HCT116 (cell line): ENCODE data around the gene SMYD3. TPM values are rescaled to one million over a fixed set of nuclear protein-coding genes. Genes with fewer than 3 reads are reported as not detected.

Source experiments
- ATAC-seq: fragments of 200-7000 bp; cut with Tn5 transposase; 2 replicates; pipeline ENCODE4 v1.9.1; 2020; ENCODE audit warnings: mild to moderate bottlenecking, moderate library complexity
- BruUV-seq: library from RNA; stranded (reverse); fragments of 400-500 nt; replicated peaks from 2 replicates; lab custom pipeline; 2021; lab: Mats Ljungman, UMichigan
- CTCF ChIA-PET: fragments of 300-600 bp; sonication (Branson Sonifier 250); formaldehyde crosslinking; loops from one replicate; lab custom pipeline; 2021; ENCODE audit warnings: antibody characterized with exemption; lab: Charles Lee
- POLR2A ChIA-PET: fragments of 300-600, 350-600 bp; sonication (Branson Sonifier 250); formaldehyde crosslinking; loops from one replicate; lab custom pipeline; 2021; ENCODE audit warnings: antibody characterized with exemption; lab: Charles Lee
- RAD21 ChIA-PET, 2 experiments: fragments of 300-600 bp; sonication (Branson Sonifier 250); formaldehyde crosslinking; loops; one replicate each; lab custom pipeline; 2023; ENCODE audit warnings: low total read pairs in 2 of 2; ENCODE audit not compliant: uncharacterized antibody in 2 of 2, unreplicated experiment in 2 of 2, low non-redundant PET in 1 of 2; lab: Charles Lee
- DNase-seq: peaks from one replicate; pipeline ENCODE4 v3.0.0-alpha.2; 2010; ENCODE audit warnings: low read depth, low spot score
- H2AFZ ChIP-seq: fragments of 200-600 bp; shearing (Covaris generic), sonication (generic); 2 replicates; pipeline ENCODE4 v1.6.1; 2017; ENCODE audit warnings: low read depth, mixed run types, mixed read lengths, antibody characterized with exemption, low read length; ENCODE audit not compliant: poor library complexity, severe bottlenecking
- H3K27ac ChIP-seq: 2 replicates; pipeline ENCODE4 v1.5.1; 2012; ENCODE audit warnings: low read depth, low read length
- H3K27me3 ChIP-seq: fragments of 200-600 bp; sonication (generic); 2 replicates; pipeline ENCODE4 v1.6.1; 2016; ENCODE audit warnings: mixed run types, low read length, mixed read lengths; ENCODE audit not compliant: insufficient read depth
- H3K36me3 ChIP-seq, 2 experiments: fragments of 200-500 bp in 1 of 2; fragments of 200-600 bp in 1 of 2; sonication (Bioruptor generic) in 1 of 2; sonication (generic) in 1 of 2; 2 replicates each; pipeline versions ENCODE4 v1.5.1 to v1.6.1; 2014 to 2016; ENCODE audit warnings: low read length in 2 of 2, inconsistent platforms in 1 of 2, mixed read lengths in 1 of 2, mixed run types in 1 of 2; ENCODE audit not compliant: insufficient read depth in 2 of 2, control insufficient read depth in 1 of 2
- H3K4me1 ChIP-seq, 2 experiments: fragments of 200-600 bp in 1 of 2; sonication (generic) in 1 of 2; 2 replicates each; pipeline versions ENCODE4 v1.5.1 to v1.6.1; 2012 to 2017; ENCODE audit warnings: low read length in 2 of 2, inconsistent platforms in 1 of 2, mild to moderate bottlenecking in 1 of 2, mixed read lengths in 1 of 2, mixed run types in 1 of 2, moderate library complexity in 1 of 2; ENCODE audit not compliant: insufficient read depth in 2 of 2, control insufficient read depth in 1 of 2
- H3K4me2 ChIP-seq: fragments of 200-600 bp; sonication (generic); 2 replicates; pipeline ENCODE4 v1.6.1; 2017; ENCODE audit warnings: mixed run types, low read length, mixed read lengths
- H3K4me3 ChIP-seq, 2 experiments: fragments of 200-600 bp in 1 of 2; sonication (generic) in 1 of 2; replicated peaks in 1 of 2; 2 replicates each; pipeline ENCODE4 v1.5.1; 2011 to 2016; ENCODE audit warnings: low read length in 2 of 2, control low read depth in 1 of 2, low read depth in 1 of 2, mild to moderate bottlenecking in 1 of 2, mixed read lengths in 1 of 2, mixed run types in 1 of 2
- H3K79me2 ChIP-seq: fragments of 200-600 bp; sonication (generic); 2 replicates; pipeline ENCODE4 v1.6.1; 2017; ENCODE audit warnings: mild to moderate bottlenecking, mixed run types, low read length, moderate library complexity, mixed read lengths; ENCODE audit not compliant: insufficient read depth
- H3K9ac ChIP-seq: fragments of 200-600 bp; sonication (generic); 2 replicates; pipeline ENCODE4 v1.6.1; 2016; ENCODE audit warnings: low read length, mixed read lengths
- H3K9me2 ChIP-seq: fragments of 200-600 bp; sonication (generic), shearing (Covaris generic); 2 replicates; pipeline ENCODE4 v1.6.1; 2017; ENCODE audit warnings: mixed run types, mild to moderate bottlenecking, moderate library complexity; ENCODE audit not compliant: insufficient read depth
- H3K9me3 ChIP-seq, 2 experiments: fragments of 200-500 bp in 1 of 2; fragments of 200-600 bp in 1 of 2; sonication (Bioruptor generic) in 1 of 2; sonication (generic) in 1 of 2; 2 replicates each; pipeline ENCODE4 v1.6.1; 2014 to 2017; ENCODE audit warnings: low read length in 2 of 2, mixed read lengths in 2 of 2, inconsistent platforms in 1 of 2, low read depth in 1 of 2, mild to moderate bottlenecking in 1 of 2, mixed run types in 1 of 2, moderate library complexity in 1 of 2; ENCODE audit not compliant: control insufficient read depth in 1 of 2, insufficient read depth in 1 of 2
- H4K20me1 ChIP-seq: fragments of 200-600 bp; sonication (generic), shearing (Covaris generic); 2 replicates; pipeline ENCODE4 v1.6.1; 2017; ENCODE audit warnings: mixed run types, mild to moderate bottlenecking, moderate library complexity; ENCODE audit not compliant: insufficient read depth
- CBX3 ChIP-seq: IDR thresholded peaks from 2 replicates; pipeline ENCODE4 v1.6.1; 2012; ENCODE audit warnings: low read depth
- CEBPB ChIP-seq: IDR thresholded peaks from 2 replicates; pipeline ENCODE4 v1.6.1; 2012; ENCODE audit warnings: low read depth
- CTCF ChIP-seq, 3 experiments: fragments of 200-600 bp in 1 of 3; sonication (generic) in 1 of 3; IDR thresholded peaks in 2 of 3; conservative IDR thresholded peaks in 1 of 3; 2 replicates each; pipeline ENCODE4 v1.5.1; 2012 to 2017; ENCODE audit warnings: low read depth in 2 of 3, low read length in 2 of 3, antibody characterized with exemption in 1 of 3, borderline replicate concordance in 1 of 3, control low read depth in 1 of 3, mild to moderate bottlenecking in 1 of 3, mixed read lengths in 1 of 3, mixed run types in 1 of 3, moderate library complexity in 1 of 3; ENCODE audit not compliant: insufficient read depth in 1 of 3
- EGR1 ChIP-seq: IDR thresholded peaks from 2 replicates; pipeline ENCODE4 v1.6.1; 2012; ENCODE audit warnings: low read depth
- ELF1 ChIP-seq: IDR thresholded peaks from 2 replicates; pipeline ENCODE4 v1.6.1; 2012; ENCODE audit warnings: low read depth, borderline replicate concordance
- EZH2 ChIP-seq: fragments of 200-600 bp; sonication (generic); IDR thresholded peaks from 2 replicates; pipeline ENCODE4 v1.6.1; 2017; ENCODE audit warnings: antibody characterized with exemption, mixed run types
- SP1 ChIP-seq: IDR thresholded peaks from 2 replicates; pipeline ENCODE4 v1.6.1; 2012; ENCODE audit warnings: low read depth
- YY1 ChIP-seq: IDR thresholded peaks from 2 replicates; pipeline ENCODE4 v1.6.1; 2011; ENCODE audit warnings: low read length, low read depth, moderate library complexity, mild to moderate bottlenecking; ENCODE audit not compliant: insufficient replicate concordance; ENCODE audit errors: extremely low read depth
- intact Hi-C: fragments of 100-400 bp; cut with micrococcal nuclease; formaldehyde crosslinking; loops from 2 replicates; pipeline ENCODE4 v1.10.0; 2022
- total RNA-seq: library from RNA; stranded (reverse); gene quantifications from one replicate; pipeline ENCODE4 v1.2.1, GENCODE V29; 2021; ENCODE audit not compliant: unreplicated experiment

SMYD3 gene
- total RNA-seq, 1 experiment from 2014 or later, result 33.6 TPM

GRCh38 chr1:246262281-246262680 lies 244.8 kb downstream of the SMYD3 start:
- BruUV-seq, result no TSS peak
- TF ChIP-seq ELF1 (no peak), EZH2 (no peak), SP1 (no peak), YY1 (no peak), CBX3 (no peak), CTCF (IDR thresholded peaks at IDR 0.05 in 2 of 3, conservative IDR thresholded peaks at IDR 0.05 in 1 of 3; ENCODE audit: borderline replicate concordance in 1 of 3, insufficient read depth in 1 of 3, low read depth in 2 of 3, low read length in 2 of 3) (no peak), EGR1 (no peak)
- POLR2A ChIA-PET, result no interaction called here
- no peaks in the 10 kb centered on the region for H3K27me3 ChIP-seq
- H3K4me3 ChIP-seq, result no peak overlapping the region
- CTCF ChIA-PET, result interaction anchor here (1.2 to 2.1 kb wide), 2 partner anchors 12 to 18 kb away, joined by 3 to 8 read pairs; no protein-coding TSS in a partner anchor
- no peaks in the 10 kb centered on the region for H3K36me3 ChIP-seq
- H4K20me1 ChIP-seq, result no peaks in the 10 kb centered on the region
- no peaks in the 10 kb centered on the region for H3K79me2 ChIP-seq
- intact Hi-C loops, result no loop called here
- H3K27ac ChIP-seq, result no peak overlapping the region
- H3K9ac ChIP-seq, result no peak overlapping the region
- no peak for DNase-seq
- H3K4me1 ChIP-seq, result no peaks in the 10 kb centered on the region
- no peak overlapping the region for H2AFZ ChIP-seq
- H3K9me2 ChIP-seq, result no peaks in the 10 kb centered on the region
- H3K9me3 ChIP-seq, result no peaks in the 10 kb centered on the region
- ATAC-seq, result no peak
- RAD21 ChIA-PET, result no interaction called here
- no peak overlapping the region for H3K4me2 ChIP-seq

GRCh38 chr1:246261639-246262038 lies 245.4 kb downstream of the SMYD3 start:
- ATAC-seq, result no peak
- RAD21 ChIA-PET, result no interaction called here
- no peak overlapping the region for H3K27ac ChIP-seq
- TF ChIP-seq CTCF (IDR thresholded peaks at IDR 0.05 in 2 of 3, conservative IDR thresholded peaks at IDR 0.05 in 1 of 3; ENCODE audit: borderline replicate concordance in 1 of 3, insufficient read depth in 1 of 3, low read depth in 2 of 3, low read length in 2 of 3) (peak; percentile 19 to 50 (median 41); a peak in 5 of 6 replicates), CEBPB (no peak)
- H2AFZ ChIP-seq, result no peak overlapping the region
- no peaks in the 10 kb centered on the region for H3K9me2 ChIP-seq
- no peaks in the 10 kb centered on the region for H3K9me3 ChIP-seq
- no peak overlapping the region for H3K4me2 ChIP-seq
- no peak for DNase-seq
- H3K4me3 ChIP-seq, result no peak overlapping the region
- H3K27me3 ChIP-seq, result no peaks in the 10 kb centered on the region
- CTCF ChIA-PET, result interaction anchor here (1.2 to 2.1 kb wide), 2 partner anchors 12 to 19 kb away, joined by 3 to 8 read pairs; no protein-coding TSS in a partner anchor
- H3K79me2 ChIP-seq, result no peaks in the 10 kb centered on the region
- BruUV-seq, result no TSS peak
- intact Hi-C loops, result no loop called here
- POLR2A ChIA-PET, result no interaction called here
- no peaks in the 10 kb centered on the region for H3K4me1 ChIP-seq
- no peak overlapping the region for H3K9ac ChIP-seq
- H3K36me3 ChIP-seq, result no peaks in the 10 kb centered on the region
- no peaks in the 10 kb centered on the region for H4K20me1 ChIP-seq
